Measurements from ENCODE around the gene CLEC19A.

CLEC19A gene

GRCh38 chr16:19284207-19284606, 1.3 kb upstream of the CLEC19A start:
- TF ChIP-seq CTCF (IDR thresholded peaks at IDR 0.05; ENCODE audit: extremely low read depth, missing control alignments): no peak
- no peak for DNase-seq (ENCODE audit: low spot score)

- no peak for DNase-seq (ENCODE audit: low spot score)
- no peak for TF ChIP-seq CTCF (IDR thresholded peaks at IDR 0.05; ENCODE audit: extremely low read depth, missing control alignments)
Observed at GRCh38 chr16:19286827-19287226, 1.3 kb downstream of the CLEC19A start.

GRCh38 chr16:19287241-19287640, 1.7 kb downstream of the CLEC19A start:
- no peak for TF ChIP-seq CTCF (IDR thresholded peaks at IDR 0.05; ENCODE audit: extremely low read depth, missing control alignments)

GRCh38 chr16:19288872-19289799, 3.6 kb downstream of the CLEC19A start:
- DNase-seq (ENCODE audit: low spot score): no peak
- TF ChIP-seq CTCF (IDR thresholded peaks at IDR 0.05; ENCODE audit: extremely low read depth, missing control alignments): no peak

More at GRCh38 chr16:19287241-19287640, 1.7 kb downstream of the CLEC19A start:
- DNase-seq (ENCODE audit: low spot score): no peak

- TF ChIP-seq CTCF (IDR thresholded peaks at IDR 0.05; ENCODE audit: extremely low read depth, missing control alignments): no peak
- no peak for DNase-seq (ENCODE audit: low spot score)
Observed at GRCh38 chr16:19289811-19290485, 4.4 kb downstream of the CLEC19A start.

- no peak for TF ChIP-seq CTCF (IDR thresholded peaks at IDR 0.05; ENCODE audit: extremely low read depth, missing control alignments)
- no peak for DNase-seq (ENCODE audit: low spot score)
Observed at GRCh38 chr16:19290860-19291259, 5.3 kb downstream of the CLEC19A start.

GRCh38 chr16:19291475-19291874, 5.9 kb downstream of the CLEC19A start:
- TF ChIP-seq CTCF (IDR thresholded peaks at IDR 0.05; ENCODE audit: extremely low read depth, missing control alignments): no peak
- no peak for DNase-seq (ENCODE audit: low spot score)

Data from GM20000 (cell line).